Osteoblast (primary cell): ENCODE results near the gene SLC45A1. TPM values are rescaled to one million over a fixed set of nuclear protein-coding genes. Genes with fewer than 3 reads are reported as not detected.

Experiments
- DNase-seq: peaks from one replicate; pipeline ENCODE4 v3.0.0; 2011; ENCODE audit warnings: low spot score, mixed read lengths; ENCODE audit not compliant: insufficient read length; ENCODE audit errors: missing footprints
- H2AFZ ChIP-seq: 2 replicates; pipeline ENCODE4 v1.6.0; 2011; ENCODE audit warnings: mild to moderate bottlenecking, low read length
- H3K27ac ChIP-seq: 2 replicates; pipeline ENCODE4 v1.5.1; 2011; ENCODE audit warnings: mild to moderate bottlenecking, low read depth, low read length, moderate library complexity
- H3K27me3 ChIP-seq: 2 replicates; pipeline ENCODE4 v1.6.0; 2012; ENCODE audit warnings: mild to moderate bottlenecking, control low read depth, inconsistent platforms, low read length, moderate library complexity; ENCODE audit not compliant: insufficient read depth
- H3K36me3 ChIP-seq: 2 replicates; pipeline ENCODE4 v1.5.1; 2011; ENCODE audit warnings: mild to moderate bottlenecking, low read length, control low read depth, moderate library complexity; ENCODE audit not compliant: insufficient read depth
- H3K4me1 ChIP-seq: 2 replicates; pipeline ENCODE4 v1.5.1; 2011; ENCODE audit warnings: mild to moderate bottlenecking, low read length, control low read depth, moderate library complexity; ENCODE audit not compliant: insufficient read depth
- H3K4me2 ChIP-seq: 2 replicates; pipeline ENCODE4 v1.6.0; 2011; ENCODE audit warnings: mild to moderate bottlenecking, low read length; ENCODE audit not compliant: insufficient read depth
- H3K4me3 ChIP-seq: fragments of 200-600 bp; sonication (generic); 3 replicates; pipeline ENCODE4 v1.5.1; 2012; ENCODE audit warnings: mild to moderate bottlenecking, low read length, inconsistent platforms; ENCODE audit not compliant: insufficient read depth
- H3K79me2 ChIP-seq: 2 replicates; pipeline ENCODE4 v1.6.0; 2012; ENCODE audit warnings: mild to moderate bottlenecking, low read length, control low read depth, inconsistent platforms; ENCODE audit not compliant: insufficient read depth
- H3K9me3 ChIP-seq: 2 replicates; pipeline ENCODE4 v1.5.1; 2011; ENCODE audit warnings: low read depth, low read length, control low read depth
- H4K20me1 ChIP-seq: 2 replicates; pipeline ENCODE4 v1.6.0; 2012; ENCODE audit warnings: mild to moderate bottlenecking, low read length, control low read depth; ENCODE audit not compliant: insufficient read depth
- CTCF ChIP-seq: IDR thresholded peaks from 2 replicates; pipeline ENCODE4 v1.5.1; 2011; ENCODE audit warnings: mild to moderate bottlenecking, low read depth, low read length, moderate library complexity; ENCODE audit errors: extremely low read depth
- total RNA-seq: library from RNA; depleted of rRNA; stranded (reverse); fragments of >200 nt; gene quantifications from 2 replicates; pipeline ENCODE4 v1.2.3, GENCODE V29; 2012

The SLC45A1 gene
- total RNA-seq, 1 donor: 1.8 TPM

GRCh38 chr1:8293118-8293517, 24.8 kb upstream of the SLC45A1 start:
- no peak overlapping the region for H2AFZ ChIP-seq
- H3K4me3 ChIP-seq: no peak overlapping the region
- H3K27ac ChIP-seq: no peak overlapping the region
- H3K4me2 ChIP-seq: no peak overlapping the region
- H4K20me1 ChIP-seq: no peaks in the 10 kb centered on the region
- DNase-seq: no peak
- TF ChIP-seq CTCF: no peak
- H3K79me2 ChIP-seq: no peaks in the 10 kb centered on the region
- no peaks in the 10 kb centered on the region for H3K27me3 ChIP-seq
- H3K4me1 ChIP-seq: no peaks in the 10 kb centered on the region
- no peaks in the 10 kb centered on the region for H3K9me3 ChIP-seq
- no peaks in the 10 kb centered on the region for H3K36me3 ChIP-seq

GRCh38 chr1:8293641-8294169, 24.2 kb upstream of the SLC45A1 start:
- no peaks in the 10 kb centered on the region for H3K4me1 ChIP-seq
- H3K9me3 ChIP-seq: no peaks in the 10 kb centered on the region
- H3K4me2 ChIP-seq: peak overlapping the region; percentile 71
- no peaks in the 10 kb centered on the region for H3K79me2 ChIP-seq
- no peaks in the 10 kb centered on the region for H3K36me3 ChIP-seq
- no peak for TF ChIP-seq CTCF
- H3K27ac ChIP-seq: no peak overlapping the region
- DNase-seq: no peak
- H3K27me3 ChIP-seq: no peaks in the 10 kb centered on the region
- H2AFZ ChIP-seq: peak overlapping the region; percentile 85
- peak overlapping the region; percentile 37 for H3K4me3 ChIP-seq
- H4K20me1 ChIP-seq: no peaks in the 10 kb centered on the region

GRCh38 chr1:8294170-8294697, 23.7 kb upstream of the SLC45A1 start:
- H3K36me3 ChIP-seq: no peaks in the 10 kb centered on the region
- H3K4me2 ChIP-seq: peak overlapping the region; percentile 71
- no peaks in the 10 kb centered on the region for H3K4me1 ChIP-seq
- H3K27me3 ChIP-seq: no peaks in the 10 kb centered on the region
- no peak overlapping the region for H3K27ac ChIP-seq
- H4K20me1 ChIP-seq: no peaks in the 10 kb centered on the region
- H2AFZ ChIP-seq: peak overlapping the region; percentile 85
- DNase-seq: no peak
- no peaks in the 10 kb centered on the region for H3K79me2 ChIP-seq
- no peak for TF ChIP-seq CTCF
- no peaks in the 10 kb centered on the region for H3K9me3 ChIP-seq
- peak overlapping the region; percentile 37 for H3K4me3 ChIP-seq

GRCh38 chr1:8297245-8297644, 20.7 kb upstream of the SLC45A1 start:
- Histone ChIP-seq H3K4me1 (no peaks in the 10 kb centered on the region), H3K36me3 (no peaks in the 10 kb centered on the region), H3K4me2 (no peak overlapping the region), H2AFZ (no peak overlapping the region), H3K79me2 (no peaks in the 10 kb centered on the region), H4K20me1 (no peaks in the 10 kb centered on the region), H3K4me3 (no peak overlapping the region), H3K27ac (no peak overlapping the region), H3K9me3 (no peaks in the 10 kb centered on the region), H3K27me3 (no peaks in the 10 kb centered on the region)
- TF ChIP-seq CTCF: no peak
- no peak for DNase-seq
